Tibial nerve (tissue), 4 donors: Measurements from ENCODE around the gene KIAA1217.

Source experiments
- CTCF ChIP-seq, 5 experiments: fragments of 200-600 bp in 3 of 5; fragments of 450-650 bp in 2 of 5; sonication (generic) in 3 of 5; IDR thresholded peaks; one replicate each; pipeline ENCODE4 v1.5.1; 2016 to 2019; ENCODE audit warnings: antibody characterized with exemption in 5 of 5, mild to moderate bottlenecking in 3 of 5, moderate library complexity in 2 of 5
- EP300 ChIP-seq, 2 donors: sonication (generic); formaldehyde crosslinking; IDR thresholded peaks; one replicate each; pipeline ENCODE4 v1.6.1; 2017; ENCODE audit warnings: antibody characterized with exemption in 2 of 2, mild to moderate bottlenecking in 1 of 2
- POLR2A ChIP-seq, 2 donors: fragments of 450-650 bp; IDR thresholded peaks; one replicate each; pipeline ENCODE4 v1.6.1; 2017; ENCODE audit warnings: antibody characterized with exemption in 2 of 2, mild to moderate bottlenecking in 2 of 2, moderate library complexity in 2 of 2

- TF ChIP-seq CTCF (IDR thresholded peaks at IDR 0.05) (no peak), POLR2A (IDR thresholded peaks at IDR 0.05) (no peak), EP300 (IDR thresholded peaks at IDR 0.05) (no peak)
Observed at GRCh38 chr10:24184455-24184854, 24.5 kb upstream of the KIAA1217 start.
